GM18499 (cell line): ENCODE results near the gene BAHD1.

Experiments
- ATAC-seq: cut with Tn5 transposase; IDR thresholded peaks from one replicate; pipeline ENCODE4 v1.9.1; 2021; ENCODE audit warnings: moderate number of reproducible peaks; ENCODE audit not compliant: insufficient read depth, unreplicated experiment

Gene BAHD1

GRCh38 chr15:40489274-40490175 lies 48.8 kb downstream of the BAHD1 start:
- no peak for ATAC-seq

- ATAC-seq = no peak
Observed at GRCh38 chr15:40493089-40493840, 52.5 kb downstream of the BAHD1 start.

GRCh38 chr15:40495516-40495915 lies 54.8 kb downstream of the BAHD1 start:
- no peak for ATAC-seq

GRCh38 chr15:40498418-40498817 lies 57.7 kb downstream of the BAHD1 start:
- ATAC-seq = no peak

- ATAC-seq = no peak
Observed at GRCh38 chr15:40498891-40499290, 58.1 kb downstream of the BAHD1 start.

GRCh38 chr15:40499931-40500330 lies 59.2 kb downstream of the BAHD1 start:
- no peak for ATAC-seq

GRCh38 chr15:40500568-40501330 lies 60.0 kb downstream of the BAHD1 start:
- ATAC-seq = no peak

- ATAC-seq = no peak
Observed at GRCh38 chr15:40501487-40501886, 60.7 kb downstream of the BAHD1 start.

GRCh38 chr15:40506964-40507571 lies 66.3 kb downstream of the BAHD1 start:
- ATAC-seq = no peak

- ATAC-seq = no peak
Observed at GRCh38 chr15:40508216-40508615, 67.5 kb downstream of the BAHD1 start.

- no peak for ATAC-seq
Observed at GRCh38 chr15:40510201-40510600, 69.4 kb downstream of the BAHD1 start.

- ATAC-seq = no peak
Observed at GRCh38 chr15:40511093-40511471, 70.3 kb downstream of the BAHD1 start.

GRCh38 chr15:40511472-40512133 lies 70.8 kb downstream of the BAHD1 start:
- no peak for ATAC-seq

- no peak for ATAC-seq
Observed at GRCh38 chr15:40512440-40512839, 71.7 kb downstream of the BAHD1 start.

GRCh38 chr15:40513609-40514008 lies 72.9 kb downstream of the BAHD1 start:
- no peak for ATAC-seq

- ATAC-seq = no peak
Observed at GRCh38 chr15:40516322-40516721, 75.6 kb downstream of the BAHD1 start.
